Muscle of back (tissue), 11 donors: Measurements from ENCODE around the gene DLG2. TPM values are rescaled to one million over a fixed set of nuclear protein-coding genes. Genes with fewer than 3 reads are reported as not detected.
"Not testable (repeated sequence)": the region's sequence is repeated elsewhere in the genome, so short reads cannot be mapped to it uniquely, and the experiment has no call there.

Experiments
- DNase-seq, 3 donors: peaks; one replicate each; pipeline versions ENCODE4 v3.0.0 to v3.0.0-alpha.2; 2013
- polyA plus RNA-seq, 10 donors: library from polyadenylated mRNA; unstranded; fragments of 120-200 nt; gene quantifications; one replicate each; pipeline ENCODE4 v1.2.1, GENCODE V29; 2013; ENCODE audit not compliant: insufficient read length in 10 of 10

Gene DLG2
- polyA plus RNA-seq, 10 donors, result 7.0 to 15.2 (median 10.4) TPM

- no peak for DNase-seq
These were observed 19.9 kb upstream of the DLG2 start for GRCh38 chr11:85647078-85647477.

DNA sequence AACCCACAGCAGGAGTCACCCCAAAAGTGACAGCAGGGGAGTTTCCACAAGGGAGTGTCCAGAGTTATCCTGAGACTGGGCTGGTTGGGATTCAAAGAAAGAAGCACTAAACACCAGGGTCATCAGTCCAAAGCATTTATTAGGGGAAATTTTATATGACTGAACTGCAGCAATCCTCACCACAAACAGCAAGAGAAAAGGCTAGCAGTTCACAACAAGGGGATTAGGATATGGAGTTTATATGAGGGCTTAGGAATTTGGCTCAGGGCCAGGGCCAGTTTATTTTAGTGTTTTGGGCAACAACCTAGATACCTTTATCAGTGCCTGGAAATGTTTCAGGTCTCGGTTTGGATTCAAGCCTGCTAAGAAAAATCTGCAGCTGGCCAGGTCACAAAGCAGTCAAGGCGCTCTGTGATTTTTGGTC is 16.1 kb upstream of the DLG2 start:
- DNase-seq, result peak in 1 of 3 donors; percentile 13

DNA sequence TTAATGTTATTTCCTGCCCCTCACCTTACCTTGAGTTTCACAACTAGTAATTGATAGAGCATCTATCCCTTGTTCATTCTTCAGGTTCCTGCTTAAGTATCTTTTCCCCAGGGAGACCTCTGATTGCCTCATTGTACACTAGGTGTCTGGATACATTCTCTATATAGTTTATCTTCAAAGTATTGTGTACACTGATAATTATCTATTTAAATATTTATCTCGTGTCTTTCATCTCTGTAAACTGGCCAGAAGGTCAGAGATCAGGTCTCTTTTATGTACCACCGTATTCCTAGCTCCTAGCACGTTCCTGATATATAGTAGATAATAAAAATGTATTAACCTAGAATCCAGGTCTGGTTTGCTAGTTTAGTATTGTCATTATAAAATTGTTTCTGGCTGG is 7.6 kb upstream of the DLG2 start:
- no peak for DNase-seq

GRCh38 chr11:85628771-85629341 is 1.7 kb upstream of the DLG2 start:
- no peak for DNase-seq

- DNase-seq, result peak; percentile 98 to 99 (median 98)
These were observed 1.0 kb upstream of the DLG2 start, which contains the start of gene TMEM126B for GRCh38 chr11:85627998-85628770. TSS of gene TMEM126B (plus strand) at chr11:85628593. CDS start at chr11:85628608, 15 bp downstream.

DNA sequence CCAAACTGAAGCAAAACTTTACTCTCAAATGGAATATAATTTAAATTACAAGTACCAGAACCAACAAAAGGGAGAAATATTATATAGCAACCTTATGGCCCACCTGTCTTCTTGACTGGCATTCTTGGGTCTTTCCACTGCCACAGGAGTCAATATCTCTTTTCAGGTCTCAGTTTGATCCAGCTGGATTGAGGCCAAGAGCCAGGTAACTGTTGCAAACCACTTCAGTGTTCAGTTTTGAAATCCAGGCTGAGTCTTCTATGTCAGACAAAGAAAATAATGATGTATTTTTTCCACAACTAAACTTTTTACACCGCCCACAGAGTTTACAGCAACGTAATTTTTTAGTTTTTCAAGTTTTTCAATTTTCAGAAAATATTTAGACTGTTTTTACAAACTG is 648 bp downstream of the DLG2 start:
- peak in 2 of 3 donors; percentile 5 to 13 for DNase-seq

GRCh38 chr11:85620256-85620655 is 6.9 kb downstream of the DLG2 start:
- DNase-seq, result no peak

DNA sequence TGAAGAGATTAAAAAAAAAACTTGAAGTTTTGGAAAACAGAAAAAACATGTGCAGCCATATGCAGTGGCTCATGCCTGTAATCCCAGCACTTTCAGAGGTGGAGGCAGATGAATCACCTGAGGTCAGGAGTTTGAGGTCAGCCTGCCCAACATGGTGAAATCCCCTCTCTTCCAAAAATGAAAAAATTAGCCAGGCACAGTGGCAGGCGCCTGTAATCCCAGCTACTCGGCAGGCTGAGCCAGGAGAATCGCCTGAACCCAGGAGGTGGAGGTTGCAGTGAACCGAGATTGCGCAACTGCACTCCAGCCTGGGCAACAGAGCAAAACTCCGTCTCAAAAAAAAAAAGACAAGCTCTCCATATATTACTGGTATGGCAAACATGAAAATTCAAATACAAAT is 7.6 kb downstream of the DLG2 start:
- DNase-seq, result no peak

- DNase-seq, result not testable (repeated sequence)
These were observed 15.5 kb downstream of the DLG2 start for GRCh38 chr11:85611643-85612042.

GRCh38 chr11:85609286-85609685 is 17.9 kb downstream of the DLG2 start:
- DNase-seq, result not testable (repeated sequence)

DNA sequence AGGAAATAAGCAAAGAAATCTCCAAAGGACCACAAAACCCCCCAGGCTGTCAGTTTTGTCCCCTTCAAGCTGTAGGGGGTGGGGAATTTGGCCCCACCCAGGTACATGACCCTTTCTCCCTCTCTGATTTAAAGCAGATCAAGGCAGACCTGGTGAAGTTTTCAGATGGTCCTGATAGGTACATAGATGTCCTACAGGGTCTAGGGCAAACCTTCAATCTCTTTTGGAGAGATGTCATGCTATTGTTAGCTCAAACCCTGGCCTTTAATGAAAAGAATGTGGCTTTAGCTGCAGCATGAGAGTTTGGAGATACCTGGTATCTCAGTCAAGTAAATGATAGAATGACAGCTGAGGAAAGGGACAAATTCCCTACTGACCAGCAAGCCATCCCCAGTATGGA is 18.5 kb downstream of the DLG2 start:
- DNase-seq, result not testable (repeated sequence)

DNA sequence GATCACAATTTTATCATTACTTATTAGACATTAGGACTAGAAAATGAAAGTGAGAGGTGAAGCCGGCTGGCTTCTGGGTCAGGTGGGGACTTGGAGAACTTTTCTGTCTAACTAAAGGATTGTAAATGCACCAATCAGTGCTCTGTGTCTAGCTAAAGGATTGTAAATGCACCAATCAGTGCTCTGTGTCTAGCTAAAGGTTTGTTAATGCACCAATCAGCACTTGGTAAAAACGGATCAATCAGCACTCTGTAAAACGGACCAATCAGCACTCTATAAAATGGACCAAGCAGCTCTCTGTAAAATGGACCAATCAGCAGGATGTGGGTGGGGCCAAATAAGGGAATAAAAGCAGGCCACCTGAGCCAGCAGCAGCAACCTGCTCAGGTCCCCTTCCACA is 20.9 kb downstream of the DLG2 start:
- DNase-seq, result not testable (repeated sequence)

DNA sequence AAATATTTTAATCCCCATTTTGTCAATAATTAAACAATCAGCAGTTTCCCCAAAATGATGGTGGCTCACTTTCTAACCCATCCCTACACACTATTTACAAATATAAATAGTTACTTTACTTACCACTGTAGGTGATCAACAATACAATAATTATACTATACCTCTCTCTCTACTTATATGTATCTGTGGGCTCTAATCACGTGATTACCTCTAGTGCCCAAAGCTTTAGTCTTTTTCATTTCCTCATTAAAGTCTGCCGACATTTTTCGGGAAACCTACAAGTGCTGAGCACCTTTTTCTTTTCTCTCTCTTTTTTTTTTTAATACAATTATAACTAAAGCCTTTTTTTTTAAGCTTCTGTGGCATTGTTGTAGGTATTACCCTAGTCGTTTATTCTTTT is 23.9 kb downstream of the DLG2 start:
- DNase-seq, result no peak

- no peak for DNase-seq
These were observed 24.5 kb downstream of the DLG2 start for GRCh38 chr11:85602526-85603213.

DNA sequence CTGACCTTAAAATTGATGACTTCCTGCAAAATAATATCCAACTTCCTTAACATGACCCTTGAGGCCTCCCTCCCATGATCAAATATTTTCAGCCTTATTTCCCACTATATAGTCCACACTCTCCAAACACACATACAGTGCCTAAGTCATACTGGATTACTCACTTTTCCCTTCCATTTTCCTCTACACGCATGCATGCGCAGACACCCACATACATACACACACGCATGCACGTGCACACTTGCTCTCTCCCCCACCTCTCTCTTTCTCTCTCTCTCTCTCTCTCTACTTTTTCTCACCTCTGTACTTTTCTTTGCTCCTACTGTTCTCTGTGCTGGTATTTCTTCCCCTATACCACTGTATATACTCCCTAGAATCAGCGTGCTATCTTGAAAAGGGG is 28.1 kb downstream of the DLG2 start:
- DNase-seq, result peak in 2 of 3 donors; percentile 5 to 38

GRCh38 chr11:85596886-85597285 is 30.3 kb downstream of the DLG2 start:
- DNase-seq, result no peak

DNA sequence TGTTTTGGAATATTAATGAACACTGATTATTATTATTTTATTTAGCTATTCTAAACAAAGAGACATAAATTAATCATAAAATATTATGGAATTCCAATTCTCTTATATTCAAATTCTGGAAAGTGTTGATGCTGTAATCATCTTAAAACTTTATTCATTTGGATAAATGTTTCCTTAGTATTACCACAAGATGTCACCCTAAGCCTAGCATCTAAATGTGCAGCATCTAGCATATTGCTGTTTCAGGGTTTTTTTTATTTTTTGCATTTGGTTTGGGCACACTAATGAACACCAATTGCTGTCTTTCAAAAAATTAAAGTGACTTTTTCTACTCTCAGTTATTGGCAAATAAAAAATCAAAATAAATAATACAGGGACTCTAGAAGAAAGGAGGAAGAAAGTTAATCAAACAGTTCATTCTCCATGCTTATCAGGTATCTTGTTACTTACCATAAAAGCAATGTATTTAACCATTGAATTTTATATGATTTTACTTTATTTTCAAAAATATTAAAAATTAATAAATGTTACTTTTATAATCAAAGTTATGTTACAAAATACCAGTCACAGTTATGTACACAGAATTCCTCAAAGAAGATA is 31.8 kb downstream of the DLG2 start:
- peak; percentile 28 to 60 (median 36) for DNase-seq

GRCh38 chr11:85590848-85591483 is 36.2 kb downstream of the DLG2 start:
- peak; percentile 23 to 47 (median 45) for DNase-seq

DNA sequence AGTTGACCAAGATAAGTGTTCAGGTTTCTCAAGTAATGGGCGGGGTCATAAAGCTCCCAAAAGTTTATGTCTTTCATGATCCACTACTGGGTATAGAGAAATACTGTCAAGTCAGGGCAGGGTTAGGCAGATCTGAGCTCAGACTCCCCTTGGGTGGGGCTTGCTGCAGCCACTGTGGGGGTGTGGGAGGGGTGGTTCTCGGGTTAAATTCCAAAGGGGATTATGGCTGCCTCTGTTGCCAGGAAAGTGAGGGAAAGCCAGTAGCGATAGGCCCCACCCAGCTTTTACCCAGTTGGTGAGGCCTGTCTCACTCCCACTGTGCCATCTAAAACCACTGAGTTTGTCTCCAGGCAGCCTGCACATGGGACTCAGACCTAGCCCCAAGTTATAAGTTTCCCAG is 37.8 kb downstream of the DLG2 start:
- DNase-seq, result no peak

DNA sequence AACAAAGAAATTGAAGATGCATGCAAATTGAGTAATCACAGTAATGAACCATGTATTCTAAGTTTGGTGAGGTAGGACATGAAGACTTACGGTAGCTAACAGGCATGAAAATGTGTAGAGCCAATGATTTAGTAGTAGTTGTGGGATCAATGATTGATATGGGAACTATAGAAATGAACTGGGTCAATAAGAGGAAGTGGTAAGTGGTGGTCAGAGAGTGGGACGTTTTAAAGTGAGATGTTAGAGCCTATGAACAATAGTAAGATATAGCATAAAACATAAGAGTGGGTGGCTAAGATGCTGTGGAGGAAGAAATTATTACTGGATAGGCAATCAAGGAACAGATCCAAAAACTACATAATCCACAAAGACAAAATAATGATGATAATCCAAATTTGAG is 45.0 kb downstream of the DLG2 start:
- DNase-seq, result no peak

DNA sequence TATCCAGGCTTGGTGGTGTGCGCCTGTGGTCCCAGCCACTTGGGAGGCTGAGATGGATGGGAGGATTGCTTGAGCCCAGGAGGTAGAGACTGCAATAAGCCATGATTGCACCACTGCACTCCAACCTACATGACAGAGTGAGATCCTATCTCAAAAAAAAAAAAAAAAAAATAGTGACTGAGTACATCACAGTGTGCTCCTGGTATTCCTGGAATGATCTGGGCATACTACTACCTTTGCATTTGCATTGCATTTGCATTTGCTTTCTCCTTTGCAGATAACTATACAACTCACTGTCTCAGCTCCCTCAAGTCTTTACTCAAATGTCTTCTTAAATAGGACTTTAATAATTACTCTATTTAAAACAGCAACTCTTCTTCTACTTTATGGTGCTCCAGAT is 51.8 kb downstream of the DLG2 start:
- DNase-seq, result no peak

GRCh38 chr11:85572056-85572455 is 55.1 kb downstream of the DLG2 start:
- peak in 1 of 3 donors; percentile 14 for DNase-seq
